ENCODE data around the gene EIF2B2.

Gene EIF2B2

GRCh38 chr14:75053396-75054291, 50.9 kb downstream of the EIF2B2 start:
- TF ChIP-seq, protein P1, sequence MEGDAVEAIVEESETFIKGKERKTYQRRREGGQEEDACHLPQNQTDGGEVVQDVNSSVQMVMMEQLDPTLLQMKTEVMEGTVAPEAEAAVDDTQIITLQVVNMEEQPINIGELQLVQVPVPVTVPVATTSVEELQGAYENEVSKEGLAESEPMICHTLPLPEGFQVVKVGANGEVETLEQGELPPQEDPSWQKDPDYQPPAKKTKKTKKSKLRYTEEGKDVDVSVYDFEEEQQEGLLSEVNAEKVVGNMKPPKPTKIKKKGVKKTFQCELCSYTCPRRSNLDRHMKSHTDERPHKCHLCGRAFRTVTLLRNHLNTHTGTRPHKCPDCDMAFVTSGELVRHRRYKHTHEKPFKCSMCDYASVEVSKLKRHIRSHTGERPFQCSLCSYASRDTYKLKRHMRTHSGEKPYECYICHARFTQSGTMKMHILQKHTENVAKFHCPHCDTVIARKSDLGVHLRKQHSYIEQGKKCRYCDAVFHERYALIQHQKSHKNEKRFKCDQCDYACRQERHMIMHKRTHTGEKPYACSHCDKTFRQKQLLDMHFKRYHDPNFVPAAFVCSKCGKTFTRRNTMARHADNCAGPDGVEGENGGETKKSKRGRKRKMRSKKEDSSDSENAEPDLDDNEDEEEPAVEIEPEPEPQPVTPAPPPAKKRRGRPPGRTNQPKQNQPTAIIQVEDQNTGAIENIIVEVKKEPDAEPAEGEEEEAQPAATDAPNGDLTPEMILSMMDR (IDR thresholded peaks at IDR 0.05; ENCODE audit: low read depth, low read length), result no peak
- no peak overlapping the region for H3K4me3 ChIP-seq (replicated peaks in 1 of 2; ENCODE audit: low read depth in 2 of 2, low read length in 2 of 2)
- peak in 1 of 2 donors; percentile 27 for DNase-seq (ENCODE audit: low read depth in 2 of 2)

GRCh38 chr14:75054421-75054820, 51.7 kb downstream of the EIF2B2 start:
- no peak overlapping the region for H3K4me3 ChIP-seq (replicated peaks in 1 of 2; ENCODE audit: low read depth in 2 of 2, low read length in 2 of 2)
- no peak for DNase-seq (ENCODE audit: low read depth in 2 of 2)
- TF ChIP-seq, protein P1 (IDR thresholded peaks at IDR 0.05; ENCODE audit: low read depth, low read length), result no peak

GRCh38 chr14:75059642-75060041, 56.9 kb downstream of the EIF2B2 start:
- DNase-seq (ENCODE audit: low read depth in 2 of 2), result no peak
- TF ChIP-seq, protein P1 (IDR thresholded peaks at IDR 0.05; ENCODE audit: low read depth, low read length), result no peak
- no peak overlapping the region for H3K4me3 ChIP-seq (replicated peaks in 1 of 2; ENCODE audit: low read depth in 2 of 2, low read length in 2 of 2)

DNA sequence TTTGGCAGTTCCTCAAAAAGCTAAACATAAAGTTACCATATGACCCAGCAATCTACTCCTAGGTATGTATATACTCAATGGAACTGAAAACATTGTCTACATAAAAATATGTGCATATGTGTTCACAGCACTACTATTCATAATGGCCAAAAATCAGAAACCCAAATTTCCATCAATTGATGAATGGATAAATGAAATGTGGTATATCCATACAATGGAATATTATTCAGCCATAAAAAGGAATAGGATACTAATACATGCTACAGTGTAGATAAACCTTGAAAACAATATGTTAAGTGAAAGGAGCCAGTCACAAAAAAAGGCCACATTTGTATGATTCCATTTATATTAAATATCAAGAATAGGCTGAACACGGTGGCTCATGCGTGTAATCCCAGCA, 57.7 kb downstream of the EIF2B2 start:
- no peak for DNase-seq (ENCODE audit: low read depth in 2 of 2)
- TF ChIP-seq, protein P1 (IDR thresholded peaks at IDR 0.05; ENCODE audit: low read depth, low read length), result no peak

More for the DNA sequence above, 57.7 kb downstream of the EIF2B2 start:
- H3K4me3 ChIP-seq (replicated peaks in 1 of 2; ENCODE audit: low read depth in 2 of 2, low read length in 2 of 2), result no peak overlapping the region
